B cell (primary cell): Measurements from ENCODE around the gene ICA1L. TPM values are rescaled to one million over a fixed set of nuclear protein-coding genes. Genes with fewer than 3 reads are reported as not detected.

Source experiments
- ATAC-seq: fragments of 200-7000 bp; cut with Tn5 transposase; one replicate; pipeline ENCODE4 v1.10.0; 2021; ENCODE audit warnings: low read depth, mild to moderate bottlenecking, moderate number of reproducible peaks, moderate library complexity
- CTCF ChIA-PET: fragments of 350-600 bp; sonication (Branson Sonifier 250); formaldehyde crosslinking; loops from one replicate; lab custom pipeline; 2021; ENCODE audit warnings: antibody characterized with exemption, inconsistent platforms; lab: Charles Lee
- POLR2A ChIA-PET: fragments of 350-600 bp; sonication (Branson Sonifier 250); formaldehyde crosslinking; loops from one replicate; lab custom pipeline; 2021; ENCODE audit warnings: antibody characterized with exemption; lab: Charles Lee
- DNase-seq: peaks from one replicate; pipeline ENCODE4 v3.0.0; 2013
- H2AFZ ChIP-seq: 2 replicates; pipeline ENCODE4 v1.6.1; 2012; ENCODE audit warnings: mild to moderate bottlenecking, low read depth, low read length; ENCODE audit not compliant: insufficient read depth, poor library complexity, severe bottlenecking
- H3K27ac ChIP-seq, 2 donors: 1 replicate in 1 of 2; 2 replicates in 1 of 2; pipeline ENCODE4 v1.5.1; 2012 to 2013; ENCODE audit warnings: low read length in 2 of 2, mild to moderate bottlenecking in 2 of 2, moderate library complexity in 1 of 2
- H3K27me3 ChIP-seq, 4 experiments: fragments of 200-600 bp in 1 of 4; sonication (generic) in 1 of 4; replicated peaks in 1 of 4; 1 replicate in 2 of 4; 2 replicates in 2 of 4; pipeline versions ENCODE4 v1.6.1 to v1.7.0; 2013 to 2016; ENCODE audit warnings: low read length in 3 of 4, mild to moderate bottlenecking in 2 of 4, mixed read lengths in 1 of 4, moderate library complexity in 1 of 4; ENCODE audit not compliant: insufficient read depth in 4 of 4, control insufficient read depth in 3 of 4; ENCODE audit errors: control extremely low read depth in 1 of 4
- H3K36me3 ChIP-seq, 2 experiments: replicated peaks in 1 of 2; 1 replicate in 1 of 2; 2 replicates in 1 of 2; pipeline versions ENCODE4 v1.6.1 to v1.7.1; 2013; ENCODE audit warnings: low read length in 1 of 2; ENCODE audit not compliant: insufficient read depth in 2 of 2, control insufficient read depth in 1 of 2; ENCODE audit errors: control extremely low read depth in 1 of 2, extremely low read depth in 1 of 2
- H3K4me1 ChIP-seq, 2 donors: fragments of 200-600 bp in 1 of 2; sonication (generic) in 1 of 2; 1 replicate in 1 of 2; 2 replicates in 1 of 2; pipeline versions ENCODE4 v1.5.1 to v1.6.1; 2013 to 2017; ENCODE audit warnings: low read length in 2 of 2; ENCODE audit not compliant: control insufficient read depth in 2 of 2, insufficient read depth in 2 of 2
- H3K4me2 ChIP-seq: replicated peaks from 2 replicates; pipeline ENCODE3; 2012; ENCODE audit warnings: mild to moderate bottlenecking, low read depth, low read length; ENCODE audit not compliant: poor library complexity, severe bottlenecking
- H3K4me3 ChIP-seq, 5 experiments: fragments of 200-600 bp in 1 of 5; sonication (generic) in 1 of 5; 1 replicate in 3 of 5; 2 replicates in 2 of 5; pipeline versions ENCODE4 v1.5.1 to v1.7.0; 2011 to 2016; ENCODE audit warnings: low read length in 4 of 5, mild to moderate bottlenecking in 4 of 5, low read depth in 2 of 5, control low read depth in 1 of 5, moderate library complexity in 1 of 5; ENCODE audit not compliant: insufficient read depth in 1 of 5; ENCODE audit errors: control extremely low read depth in 1 of 5, extremely low read depth in 1 of 5
- H3K79me2 ChIP-seq: fragments of 200-600 bp; sonication (generic); one replicate; pipeline ENCODE4 v1.6.0; 2016; ENCODE audit warnings: low read length; ENCODE audit not compliant: control insufficient read depth, insufficient read depth
- H3K9ac ChIP-seq: fragments of 200-600 bp; sonication (generic); 2 replicates; pipeline ENCODE4 v1.6.1; 2017; ENCODE audit warnings: mild to moderate bottlenecking, low read length, moderate library complexity
- H3K9me3 ChIP-seq, 3 donors: one replicate each; pipeline versions ENCODE4 v1.6.1 to v1.7.1; 2013; ENCODE audit warnings: low read length in 2 of 3; ENCODE audit not compliant: control insufficient read depth in 2 of 3, insufficient read depth in 1 of 3; ENCODE audit errors: control extremely low read depth in 1 of 3
- H4K20me1 ChIP-seq: 2 replicates; pipeline ENCODE4 v1.6.0; 2012; ENCODE audit warnings: mild to moderate bottlenecking, low read length; ENCODE audit not compliant: insufficient read depth, control insufficient read depth, poor library complexity, severe bottlenecking
- H3K27ac Mint-ChIP-seq: one replicate; pipeline ENCODE4 v1.8.0; 2021; ENCODE audit warnings: mixed read lengths
- H3K27me3 Mint-ChIP-seq: one replicate; pipeline ENCODE4 v1.8.0; 2021; ENCODE audit warnings: mixed read lengths
- H3K4me1 Mint-ChIP-seq: one replicate; pipeline ENCODE4 v1.8.0; 2021; ENCODE audit warnings: mixed read lengths
- H3K4me3 Mint-ChIP-seq: one replicate; pipeline ENCODE4 v1.8.0; 2021; ENCODE audit warnings: mixed read lengths
- H3K9me3 Mint-ChIP-seq: one replicate; pipeline ENCODE4 v1.8.0; 2022; ENCODE audit warnings: mixed read lengths; ENCODE audit not compliant: insufficient read depth
- CTCF ChIP-seq: fragments of 200-600 bp; IDR thresholded peaks from one replicate; pipeline ENCODE4 v1.8.0; 2022; ENCODE audit warnings: antibody characterized with exemption, mild to moderate bottlenecking
- EZH2 ChIP-seq: IDR thresholded peaks from 2 replicates; pipeline ENCODE4 v1.6.1; 2012; ENCODE audit warnings: borderline replicate concordance, low read depth, mild to moderate bottlenecking, moderate library complexity, low read length; ENCODE audit not compliant: insufficient read depth, poor library complexity, severe bottlenecking
- WGBS: methylation state at CpG from one replicate; pipeline ENCODE4 v1.1.5; 2013; ENCODE audit warnings: missing lambda C conversion rate; ENCODE audit not compliant: insufficient coverage; 5-methylcytosine and 5-hydroxymethylcytosine counted together
- intact Hi-C: fragments of 100-400 bp; cut with micrococcal nuclease; formaldehyde crosslinking; loops from one replicate; pipeline ENCODE4 v1.10.0; 2022
- polyA plus RNA-seq: library from polyadenylated mRNA; depleted of rRNA; stranded (reverse); fragments of >200 nt; gene quantifications from 2 replicates; pipeline ENCODE4 v1.2.3, GENCODE V29; 2012
- total RNA-seq, 2 donors: library from RNA; stranded (reverse); fragments of 120-200 nt in 1 of 2; gene quantifications; 1 replicate in 1 of 2; 2 replicates in 1 of 2; pipeline versions ENCODE4 v1.2.3 to v1.2.4, GENCODE V29; 2013 to 2022

The ICA1L gene
- total and polyA plus RNA-seq, 2 donors (not counting 1 experiment from before 2014, with no cell fraction given) = 2.4 to 6.8 TPM

GRCh38 chr2:202790676-202791075 lies 80.9 kb downstream of the ICA1L start:
- no peaks in the 10 kb centered on the region for H3K4me1 Mint-ChIP-seq
- no peaks in the 10 kb centered on the region for H3K79me2 ChIP-seq
- no peaks in the 10 kb centered on the region for H3K4me1 ChIP-seq
- no peak overlapping the region for H3K9ac ChIP-seq
- H3K9me3 ChIP-seq = no peaks in the 10 kb centered on the region
- TF ChIP-seq CTCF (no peak), EZH2 (no peak)
- peaks cover 5 to 38% of the 10 kb centered on the region in 2 experiments for H3K36me3 ChIP-seq
- DNase-seq (no peak), ATAC-seq (no peak)
- intact Hi-C loops = no loop called here
- no peak overlapping the region for H2AFZ ChIP-seq
- H3K27me3 Mint-ChIP-seq = no peaks in the 10 kb centered on the region
- ChIA-PET CTCF (interaction anchor here (1.6 kb wide), 1 partner anchor 202 kb away, joined by 4 read pairs; no protein-coding TSS in a partner anchor), POLR2A (interaction anchor here (0.6 kb wide), 1 partner anchor 12 kb away, joined by 7 read pairs; no protein-coding TSS in a partner anchor)
- H4K20me1 ChIP-seq = no peaks in the 10 kb centered on the region
- H3K27ac ChIP-seq = no peak overlapping the region
- no peak overlapping the region for H3K4me2 ChIP-seq
- H3K9me3 Mint-ChIP-seq = no peaks in the 10 kb centered on the region
- H3K27ac Mint-ChIP-seq = no peak overlapping the region
- H3K4me3 Mint-ChIP-seq = no peak overlapping the region
- H3K4me3 ChIP-seq = no peak overlapping the region
- no peaks in the 10 kb centered on the region for H3K27me3 ChIP-seq
- no CpG with 5 or more reads among the region's 2 CpGs for WGBS

- ChIA-PET POLR2A (interaction anchor here (1.0 kb wide), 1 partner anchor 522 kb away, joined by 3 read pairs; no protein-coding TSS in a partner anchor), CTCF (no interaction called here)
- ATAC-seq = no peak
- TF ChIP-seq EZH2 (no peak), CTCF (no peak)
- DNase-seq = no peak
- no peak overlapping the region for H2AFZ ChIP-seq
- 100% methylated on average over 2 of the region's 2 CpGs for whole genome bisulfite sequencing
- H3K27ac ChIP-seq = no peak overlapping the region
- no peaks in the 10 kb centered on the region for H3K79me2 ChIP-seq
- no peak overlapping the region for H3K4me2 ChIP-seq
- no peaks in the 10 kb centered on the region for H3K27me3 Mint-ChIP-seq
- H4K20me1 ChIP-seq = no peaks in the 10 kb centered on the region
- no peaks in the 10 kb centered on the region for H3K4me1 ChIP-seq
- H3K27me3 ChIP-seq = no peaks in the 10 kb centered on the region
- H3K27ac Mint-ChIP-seq = no peak overlapping the region
- no peaks in the 10 kb centered on the region for H3K9me3 Mint-ChIP-seq
- peaks cover 7 to 56% of the 10 kb centered on the region in 2 experiments for H3K36me3 ChIP-seq
- no peak overlapping the region for H3K9ac ChIP-seq
- H3K4me3 ChIP-seq = no peak overlapping the region
- no peaks in the 10 kb centered on the region for H3K9me3 ChIP-seq
- no peak overlapping the region for H3K4me3 Mint-ChIP-seq
- no peaks in the 10 kb centered on the region for H3K4me1 Mint-ChIP-seq
- intact Hi-C loops = no loop called here
Observed at GRCh38 chr2:202786842-202787241, 84.7 kb downstream of the ICA1L start.
